RWPE1 (cell line): ENCODE results near the gene ATG2B.
"Not testable (repeated sequence)": the region's sequence is repeated elsewhere in the genome, so short reads cannot be mapped to it uniquely, and the experiment has no call there.

ENCODE experiments used
- CTCF ChIA-PET: fragments of 350-600 bp; sonication (Branson Sonifier 250); formaldehyde crosslinking; extraction: SDS; loops from one replicate; lab custom pipeline; 2021; lab: Yijun Ruan, JAX
- POLR2A ChIA-PET: fragments of 400-600 bp; formaldehyde crosslinking; extraction: SDS; loops from one replicate; lab custom pipeline; 2020; ENCODE audit warnings: antibody characterized with exemption; ENCODE audit not compliant: low non-redundant PET; lab: Yijun Ruan, JAX
- DNase-seq: peaks from one replicate; pipeline ENCODE4 v3.0.0; 2012; ENCODE audit warnings: low spot score
- H3K27ac ChIP-seq: fragments of 450-650 bp; 2 replicates; pipeline ENCODE4 v1.5.1; 2017
- TF ChIP-seq, protein P1 (sequence below): fragments of 450-650 bp; conservative IDR thresholded peaks from 2 replicates; pipeline ENCODE4 v1.5.1; 2017; ENCODE audit warnings: low read depth, mild to moderate bottlenecking

The ATG2B gene

DNA sequence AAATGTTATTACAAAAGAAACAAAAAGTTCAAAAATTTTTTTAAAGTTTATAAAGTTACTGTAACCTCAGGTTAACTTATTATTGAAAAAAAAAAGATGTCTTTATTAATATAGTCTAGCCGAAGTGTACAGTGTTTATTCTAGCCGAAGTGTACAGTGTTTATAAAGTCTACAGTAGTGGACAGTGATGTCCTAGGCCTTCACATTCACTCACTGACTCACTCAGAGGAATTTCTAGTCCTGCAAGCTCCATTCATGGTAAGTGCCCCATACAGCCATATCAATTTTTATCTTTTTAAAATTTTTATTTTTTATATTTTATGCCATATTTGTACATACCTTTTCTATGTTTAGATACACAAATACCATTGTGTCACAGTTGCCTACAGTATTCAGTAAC is 10.4 kb downstream of the ATG2B start:
- TF ChIP-seq, protein P1, sequence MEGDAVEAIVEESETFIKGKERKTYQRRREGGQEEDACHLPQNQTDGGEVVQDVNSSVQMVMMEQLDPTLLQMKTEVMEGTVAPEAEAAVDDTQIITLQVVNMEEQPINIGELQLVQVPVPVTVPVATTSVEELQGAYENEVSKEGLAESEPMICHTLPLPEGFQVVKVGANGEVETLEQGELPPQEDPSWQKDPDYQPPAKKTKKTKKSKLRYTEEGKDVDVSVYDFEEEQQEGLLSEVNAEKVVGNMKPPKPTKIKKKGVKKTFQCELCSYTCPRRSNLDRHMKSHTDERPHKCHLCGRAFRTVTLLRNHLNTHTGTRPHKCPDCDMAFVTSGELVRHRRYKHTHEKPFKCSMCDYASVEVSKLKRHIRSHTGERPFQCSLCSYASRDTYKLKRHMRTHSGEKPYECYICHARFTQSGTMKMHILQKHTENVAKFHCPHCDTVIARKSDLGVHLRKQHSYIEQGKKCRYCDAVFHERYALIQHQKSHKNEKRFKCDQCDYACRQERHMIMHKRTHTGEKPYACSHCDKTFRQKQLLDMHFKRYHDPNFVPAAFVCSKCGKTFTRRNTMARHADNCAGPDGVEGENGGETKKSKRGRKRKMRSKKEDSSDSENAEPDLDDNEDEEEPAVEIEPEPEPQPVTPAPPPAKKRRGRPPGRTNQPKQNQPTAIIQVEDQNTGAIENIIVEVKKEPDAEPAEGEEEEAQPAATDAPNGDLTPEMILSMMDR = no peak
- H3K27ac ChIP-seq = no peak overlapping the region
- ChIA-PET POLR2A (no interaction called here), CTCF (no interaction called here)
- no peak for DNase-seq

DNA sequence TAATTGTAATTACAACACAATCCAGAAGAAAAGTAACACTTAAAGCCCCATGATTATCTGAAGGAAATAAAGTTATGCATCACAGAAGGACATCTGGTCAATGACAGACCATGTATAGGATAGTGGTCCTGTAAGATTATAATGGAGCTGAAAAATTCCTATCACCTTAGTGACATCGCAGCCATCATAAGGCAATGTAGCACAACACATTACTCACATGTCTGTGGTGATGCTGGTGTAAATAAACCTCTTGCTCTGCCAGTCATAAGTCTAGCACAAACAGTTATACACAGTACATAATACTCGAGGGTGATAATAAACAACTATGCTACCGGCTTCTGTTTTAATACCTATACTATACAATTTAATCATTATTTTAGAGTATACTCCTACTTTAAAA is 11.2 kb downstream of the ATG2B start:
- ChIA-PET POLR2A (no interaction called here), CTCF (interaction anchor here (0.6 kb wide), 1 partner anchor 974 kb away, joined by 3 read pairs; no protein-coding TSS in a partner anchor)
- TF ChIP-seq, protein P1 = no peak
- H3K27ac ChIP-seq = no peak overlapping the region
- no peak for DNase-seq

DNA sequence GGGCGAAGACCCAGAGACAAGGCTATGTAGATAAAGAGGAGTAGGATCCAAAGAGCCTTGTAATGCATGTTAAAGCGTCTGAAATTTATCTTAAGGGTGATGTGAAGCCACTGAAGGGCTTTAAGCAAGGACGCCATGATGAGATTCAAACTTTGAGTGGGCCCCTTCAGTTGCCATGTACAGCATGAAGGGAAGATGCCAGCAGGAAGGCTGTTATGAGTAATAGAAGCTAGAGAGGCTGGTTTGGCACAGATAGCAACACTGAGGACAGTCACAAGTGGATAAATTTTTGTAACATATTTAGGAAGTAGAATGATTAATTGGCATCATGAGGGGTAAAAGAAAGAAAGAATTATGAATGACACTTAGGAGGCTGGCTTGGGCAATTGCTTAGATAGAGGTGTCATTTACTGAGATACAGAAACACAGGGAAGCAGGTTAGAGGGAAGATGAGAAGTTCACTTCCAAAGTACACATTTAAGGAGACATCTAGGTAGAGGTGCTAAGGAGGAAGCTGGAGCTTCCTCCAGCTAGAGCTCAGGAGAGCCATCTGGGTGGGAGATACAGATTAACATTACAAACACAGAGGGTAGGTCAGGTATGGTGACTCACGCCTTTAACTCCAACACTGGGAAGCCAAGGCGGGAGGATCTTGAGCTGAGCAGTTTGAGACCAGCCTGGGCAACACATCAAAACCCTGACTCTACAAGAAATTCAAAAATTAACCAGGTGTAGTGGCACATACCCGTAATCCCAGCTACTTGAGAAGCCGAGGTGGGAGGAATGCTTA is 13.7 kb downstream of the ATG2B start:
- CTCF ChIA-PET = interaction anchor here (0.6 kb wide), 1 partner anchor 73 kb away, joined by 3 read pairs; no protein-coding TSS in a partner anchor

DNA sequence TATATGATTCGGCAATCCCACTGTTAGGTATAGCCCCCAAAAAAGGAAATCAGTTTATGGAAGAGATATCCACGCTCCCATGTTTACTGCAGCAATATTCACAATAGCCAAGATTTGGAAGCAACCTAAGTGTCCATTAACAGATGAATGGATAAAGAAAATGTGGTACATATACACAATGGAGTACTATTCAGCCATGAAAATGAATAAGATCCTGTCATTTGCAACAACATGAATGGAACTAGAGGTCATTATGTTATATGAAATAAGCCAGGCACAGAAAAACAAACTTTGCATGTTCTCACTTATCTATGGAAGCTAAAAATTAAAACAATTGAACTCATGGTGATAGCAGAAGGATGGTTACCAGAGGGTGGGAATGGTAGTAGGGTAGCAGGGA is 15.2 kb downstream of the ATG2B start:
- CTCF ChIA-PET, DNase-seq, POLR2A ChIA-PET, H3K27ac ChIP-seq: not testable (repeated sequence)

More for the DNA sequence above, 13.7 kb downstream of the ATG2B start:
- POLR2A ChIA-PET = interaction anchor here (0.7 kb wide), 1 partner anchor 11 kb away, joined by 3 read pairs; no protein-coding TSS in a partner anchor
- DNase-seq = no peak
- H3K27ac ChIP-seq = no peak overlapping the region
- TF ChIP-seq, protein P1 = no peak

DNA sequence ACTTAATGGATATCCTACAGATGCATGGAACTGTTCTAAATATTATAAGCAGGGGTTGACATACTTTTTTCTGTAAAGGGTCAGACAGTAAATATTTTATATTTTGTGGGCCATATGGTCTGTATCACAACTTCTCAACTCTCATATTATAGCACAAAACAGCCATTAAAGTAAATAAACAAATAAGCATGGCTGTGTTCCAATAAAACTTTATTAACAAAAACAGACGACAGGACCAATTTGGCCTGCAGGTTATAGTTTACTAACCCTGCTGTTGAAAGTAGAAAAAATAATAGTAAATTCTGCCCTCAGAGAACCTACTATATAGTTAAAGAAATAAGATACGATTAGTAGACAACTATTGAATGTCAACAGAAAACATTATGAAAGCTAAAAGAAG is 17.5 kb downstream of the ATG2B start:
- TF ChIP-seq, protein P1 = no peak
- H3K27ac ChIP-seq = no peak overlapping the region
- no peak for DNase-seq
- ChIA-PET CTCF (no interaction called here), POLR2A (no interaction called here)

DNA sequence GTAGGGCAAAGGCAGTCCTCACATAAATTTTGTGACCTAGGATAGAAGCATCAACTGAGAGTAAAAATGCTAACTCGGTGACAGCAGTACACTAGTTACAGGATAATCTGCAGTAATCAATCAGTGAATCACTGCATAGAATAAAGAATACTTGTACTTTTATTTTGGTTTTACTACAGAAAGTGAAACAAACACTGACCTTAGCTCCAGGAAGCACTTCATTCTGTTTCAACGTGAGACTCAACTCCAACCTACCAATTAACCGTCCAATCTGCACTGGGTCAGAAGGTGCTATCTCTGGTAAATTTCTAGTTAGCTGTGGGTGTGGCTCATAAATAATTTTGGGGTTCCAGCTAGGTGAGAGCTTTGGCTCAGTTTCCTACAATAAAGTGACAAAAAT is 21.8 kb downstream of the ATG2B start:
- ChIA-PET POLR2A (no interaction called here), CTCF (no interaction called here)
- no peak overlapping the region for H3K27ac ChIP-seq
- no peak for DNase-seq
- TF ChIP-seq, protein P1 = no peak

DNA sequence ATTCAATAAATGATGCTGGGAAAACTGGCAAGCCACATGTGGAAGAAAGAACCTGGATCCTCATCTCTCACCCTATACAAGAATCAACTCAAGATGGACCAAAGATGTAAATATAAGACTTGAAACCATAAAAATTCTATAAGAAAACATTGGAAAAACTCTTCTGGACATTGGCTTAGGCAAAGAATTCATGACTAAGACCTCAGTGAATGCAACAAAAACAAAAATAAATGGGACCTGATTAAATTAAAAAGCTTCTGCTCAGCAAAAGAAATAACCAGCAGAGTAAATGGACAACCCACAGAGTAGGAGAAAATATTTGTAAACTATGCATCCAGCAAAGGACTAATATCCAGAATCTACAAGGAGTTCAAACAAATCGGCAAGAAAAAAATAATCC is 24.6 kb downstream of the ATG2B start:
- POLR2A ChIA-PET = no interaction called here
- DNase-seq = no peak
- no peak overlapping the region for H3K27ac ChIP-seq
- TF ChIP-seq, protein P1 = no peak
- CTCF ChIA-PET = no interaction called here
